Ishikawa (cell line): Measurements from ENCODE around the gene GSTCD.
A peak's percentile ranks its signal among the peaks of the same experiment; 100 is the strongest.

Experiments
- CEBPB ChIP-seq: IDR thresholded peaks from 2 replicates; pipeline ENCODE4 v1.6.1; 2012
- CREB1 ChIP-seq: IDR thresholded peaks from 2 replicates; pipeline ENCODE4 v1.6.1; 2012; ENCODE audit warnings: low read depth
- EGR1 ChIP-seq: IDR thresholded peaks from 2 replicates; pipeline ENCODE4 v1.6.1; 2012
- EP300 ChIP-seq: IDR thresholded peaks from 2 replicates; pipeline ENCODE4 v1.6.1; 2012; ENCODE audit warnings: borderline replicate concordance
- FOXM1 ChIP-seq: IDR thresholded peaks from 2 replicates; pipeline ENCODE4 v1.6.1; 2012; ENCODE audit warnings: low read depth, borderline replicate concordance
- NFIC ChIP-seq: IDR thresholded peaks from 2 replicates; pipeline ENCODE4 v1.6.1; 2012
- RAD21 ChIP-seq: IDR thresholded peaks from 2 replicates; pipeline ENCODE4 v1.6.1; 2012; ENCODE audit warnings: low read depth
- TAF1 ChIP-seq: IDR thresholded peaks from 2 replicates; pipeline ENCODE4 v1.6.1; 2012; ENCODE audit warnings: low read depth, mild to moderate bottlenecking
- TCF12 ChIP-seq: IDR thresholded peaks from 2 replicates; pipeline ENCODE4 v1.6.1; 2012; ENCODE audit warnings: low read depth
- TEAD4 ChIP-seq: IDR thresholded peaks from 2 replicates; pipeline ENCODE4 v1.6.1; 2012
- YY1 ChIP-seq: IDR thresholded peaks from 2 replicates; pipeline ENCODE4 v1.6.1; 2012; ENCODE audit warnings: low read depth
- ZBTB7A ChIP-seq: IDR thresholded peaks from 2 replicates; pipeline ENCODE4 v1.6.1; 2012; ENCODE audit warnings: low read depth
- TF ChIP-seq, protein P1 (sequence below): IDR thresholded peaks from 2 replicates; pipeline ENCODE4 v1.6.1; 2012; ENCODE audit warnings: low read depth, mild to moderate bottlenecking
- TF ChIP-seq, protein P2 (sequence below): IDR thresholded peaks from 2 replicates; pipeline ENCODE4 v1.6.1; 2012
- TF ChIP-seq, protein P3 (sequence below): IDR thresholded peaks from 2 replicates; pipeline ENCODE4 v1.6.1; 2012

Gene GSTCD

DNA sequence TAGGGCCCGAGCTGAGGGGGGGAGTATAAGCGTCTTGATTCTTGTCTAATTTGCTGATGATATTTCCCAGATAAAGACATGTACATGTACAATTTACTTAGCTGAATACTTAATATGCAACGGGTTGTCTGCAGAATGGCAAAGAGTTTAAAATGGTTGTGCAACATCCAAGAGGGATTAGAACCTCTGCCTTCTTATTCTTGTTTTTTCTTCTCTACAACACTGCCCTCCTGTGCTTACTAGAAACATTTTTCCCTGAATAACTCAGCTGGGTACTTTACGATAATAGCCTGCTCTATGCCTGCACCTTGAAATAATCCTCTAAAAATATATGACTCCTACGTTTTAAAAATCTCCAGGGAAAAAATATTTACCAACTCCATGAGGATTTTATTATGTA, 41.9 kb upstream of the GSTCD start:
- TF ChIP-seq TCF12 (no peak), CEBPB (peak; percentile 46; the same call in 1 of the 2 replicates), RAD21 (peak; percentile 62)

DNA sequence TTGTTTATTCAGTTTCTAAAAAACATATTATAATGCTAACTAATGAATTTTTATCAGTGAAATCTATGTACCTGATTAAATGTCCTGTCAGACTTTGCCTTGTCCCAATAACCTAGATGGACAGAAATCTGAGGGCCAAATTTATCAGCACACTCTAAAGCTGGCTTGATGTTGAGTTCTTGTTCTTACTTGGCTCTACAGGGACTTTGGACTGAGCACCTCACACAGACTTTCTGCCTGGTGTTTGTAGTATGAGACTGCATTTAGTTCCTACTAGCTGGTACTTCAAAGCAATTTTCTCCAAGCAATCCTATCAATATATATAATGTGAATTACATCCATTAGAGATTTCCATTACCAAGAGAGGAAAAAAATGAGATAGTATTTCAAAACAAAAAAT, 37.9 kb upstream of the GSTCD start:
- TF ChIP-seq EP300 = no peak
- no peak for TF ChIP-seq CREB1
- no peak for TF ChIP-seq TEAD4
- no peak for TF ChIP-seq TCF12
- TF ChIP-seq ZBTB7A = no peak
- TF ChIP-seq RAD21 = no peak
- no peak for TF ChIP-seq NFIC
- TF ChIP-seq FOXM1 = no peak
- TF ChIP-seq, protein P1, sequence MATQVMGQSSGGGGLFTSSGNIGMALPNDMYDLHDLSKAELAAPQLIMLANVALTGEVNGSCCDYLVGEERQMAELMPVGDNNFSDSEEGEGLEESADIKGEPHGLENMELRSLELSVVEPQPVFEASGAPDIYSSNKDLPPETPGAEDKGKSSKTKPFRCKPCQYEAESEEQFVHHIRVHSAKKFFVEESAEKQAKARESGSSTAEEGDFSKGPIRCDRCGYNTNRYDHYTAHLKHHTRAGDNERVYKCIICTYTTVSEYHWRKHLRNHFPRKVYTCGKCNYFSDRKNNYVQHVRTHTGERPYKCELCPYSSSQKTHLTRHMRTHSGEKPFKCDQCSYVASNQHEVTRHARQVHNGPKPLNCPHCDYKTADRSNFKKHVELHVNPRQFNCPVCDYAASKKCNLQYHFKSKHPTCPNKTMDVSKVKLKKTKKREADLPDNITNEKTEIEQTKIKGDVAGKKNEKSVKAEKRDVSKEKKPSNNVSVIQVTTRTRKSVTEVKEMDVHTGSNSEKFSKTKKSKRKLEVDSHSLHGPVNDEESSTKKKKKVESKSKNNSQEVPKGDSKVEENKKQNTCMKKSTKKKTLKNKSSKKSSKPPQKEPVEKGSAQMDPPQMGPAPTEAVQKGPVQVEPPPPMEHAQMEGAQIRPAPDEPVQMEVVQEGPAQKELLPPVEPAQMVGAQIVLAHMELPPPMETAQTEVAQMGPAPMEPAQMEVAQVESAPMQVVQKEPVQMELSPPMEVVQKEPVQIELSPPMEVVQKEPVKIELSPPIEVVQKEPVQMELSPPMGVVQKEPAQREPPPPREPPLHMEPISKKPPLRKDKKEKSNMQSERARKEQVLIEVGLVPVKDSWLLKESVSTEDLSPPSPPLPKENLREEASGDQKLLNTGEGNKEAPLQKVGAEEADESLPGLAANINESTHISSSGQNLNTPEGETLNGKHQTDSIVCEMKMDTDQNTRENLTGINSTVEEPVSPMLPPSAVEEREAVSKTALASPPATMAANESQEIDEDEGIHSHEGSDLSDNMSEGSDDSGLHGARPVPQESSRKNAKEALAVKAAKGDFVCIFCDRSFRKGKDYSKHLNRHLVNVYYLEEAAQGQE = no peak
- TF ChIP-seq, protein P2, sequence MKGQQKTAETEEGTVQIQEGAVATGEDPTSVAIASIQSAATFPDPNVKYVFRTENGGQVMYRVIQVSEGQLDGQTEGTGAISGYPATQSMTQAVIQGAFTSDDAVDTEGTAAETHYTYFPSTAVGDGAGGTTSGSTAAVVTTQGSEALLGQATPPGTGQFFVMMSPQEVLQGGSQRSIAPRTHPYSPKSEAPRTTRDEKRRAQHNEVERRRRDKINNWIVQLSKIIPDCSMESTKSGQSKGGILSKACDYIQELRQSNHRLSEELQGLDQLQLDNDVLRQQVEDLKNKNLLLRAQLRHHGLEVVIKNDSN = no peak
- TF ChIP-seq YY1 = no peak

DNA sequence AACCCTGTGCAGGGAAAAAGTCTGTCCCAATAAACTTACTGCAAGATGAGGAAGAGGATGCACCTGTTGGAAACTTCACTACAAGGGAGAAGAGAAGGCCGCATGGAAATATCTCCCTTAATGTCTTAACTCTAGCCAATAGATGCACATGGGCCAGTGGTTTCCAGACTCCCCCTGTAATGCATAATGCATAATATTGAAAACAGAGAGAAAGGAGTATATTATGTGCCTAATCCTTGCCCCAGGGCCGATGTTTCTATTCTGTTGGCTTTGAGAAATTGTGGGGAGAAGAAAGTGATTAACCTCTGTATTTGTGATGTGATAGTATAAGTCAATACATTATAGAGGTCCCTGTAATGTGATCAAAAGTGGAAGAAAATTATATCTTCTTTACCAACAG, 37.3 kb upstream of the GSTCD start:
- TF ChIP-seq TCF12 = no peak
- no peak for TF ChIP-seq CEBPB
- TF ChIP-seq, protein P2 = no peak
- TF ChIP-seq YY1 = no peak
- no peak for TF ChIP-seq EP300
- no peak for TF ChIP-seq TEAD4
- TF ChIP-seq FOXM1 = no peak
- no peak for TF ChIP-seq TAF1
- TF ChIP-seq, protein P3, sequence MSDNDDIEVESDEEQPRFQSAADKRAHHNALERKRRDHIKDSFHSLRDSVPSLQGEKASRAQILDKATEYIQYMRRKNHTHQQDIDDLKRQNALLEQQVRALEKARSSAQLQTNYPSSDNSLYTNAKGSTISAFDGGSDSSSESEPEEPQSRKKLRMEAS = no peak
- no peak for TF ChIP-seq CREB1
- no peak for TF ChIP-seq NFIC
- no peak for TF ChIP-seq EGR1
- TF ChIP-seq, protein P1 = no peak
- no peak for TF ChIP-seq RAD21
- TF ChIP-seq ZBTB7A = no peak

DNA sequence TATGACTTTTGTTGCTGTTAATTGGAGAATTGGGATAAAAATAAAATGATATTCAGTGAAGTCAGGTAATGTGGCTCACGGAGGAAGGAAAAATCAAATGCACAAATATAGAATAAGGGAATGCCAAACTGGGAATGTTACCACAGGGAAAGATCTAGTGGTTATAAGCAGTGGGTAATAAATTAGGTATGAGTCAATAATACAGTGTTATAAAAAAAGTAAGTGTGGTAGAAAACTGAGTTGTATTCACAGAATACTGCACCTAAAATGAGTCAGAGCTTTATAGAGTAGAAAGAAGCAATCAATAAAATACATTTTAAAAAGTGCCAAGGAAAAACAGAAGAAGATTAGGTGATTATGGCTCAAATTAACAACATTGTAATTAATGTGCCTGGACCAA, 34.6 kb upstream of the GSTCD start:
- TF ChIP-seq, protein P2 = no peak
- TF ChIP-seq TEAD4 (no peak), CEBPB (no peak), YY1 (no peak), RAD21 (no peak), TAF1 (no peak), EGR1 (no peak)

DNA sequence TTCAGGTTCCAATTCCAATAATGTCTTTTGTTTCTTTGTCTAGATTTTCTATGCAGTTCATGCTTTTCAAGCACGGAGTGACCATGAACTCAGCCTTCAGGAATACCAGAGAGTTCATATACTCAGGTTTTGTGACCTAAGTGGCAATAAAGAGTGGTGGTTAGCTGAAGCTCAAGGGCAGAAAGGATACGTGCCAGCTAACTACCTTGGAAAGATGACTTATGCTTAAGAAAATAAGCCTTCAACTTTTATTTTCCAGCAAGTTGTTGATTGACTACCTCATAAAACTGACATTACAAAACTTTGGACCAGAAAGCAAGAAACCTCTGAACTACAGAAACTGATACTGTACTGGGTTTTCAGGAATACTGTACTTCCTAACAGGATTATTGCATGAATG, 30.9 kb upstream of the GSTCD start:
- TF ChIP-seq TAF1 (no peak), YY1 (no peak), CEBPB (no peak)

DNA sequence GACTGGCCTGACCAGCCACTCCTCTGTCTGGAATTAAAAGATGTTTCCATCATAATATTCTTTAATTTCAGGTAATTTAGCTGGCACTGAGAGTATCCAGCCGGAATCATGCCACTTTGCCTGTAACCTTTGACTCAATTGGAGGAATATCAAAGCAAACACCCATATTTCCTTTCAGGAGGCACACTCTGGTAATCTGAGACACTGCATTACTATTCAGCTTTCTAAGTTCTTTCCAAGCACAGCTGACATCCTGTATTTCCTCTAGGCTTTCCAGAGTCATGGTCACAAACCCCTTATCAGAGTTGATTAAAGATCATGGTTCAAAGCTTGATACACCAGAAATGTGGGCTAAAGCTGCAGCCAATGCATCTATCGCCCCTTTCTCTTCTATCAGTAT, 29.4 kb upstream of the GSTCD start:
- TF ChIP-seq, protein P3 = no peak
- TF ChIP-seq, protein P1 = no peak
- no peak for TF ChIP-seq TEAD4
- TF ChIP-seq EGR1 = no peak
- TF ChIP-seq NFIC = peak; percentile 45; the same call in 1 of the 2 replicates
- TF ChIP-seq YY1 = no peak
- no peak for TF ChIP-seq FOXM1
